GM21717 (cell line): Measurements from ENCODE around the gene LIMS4.
"Not testable (repeated sequence)": the region's sequence is repeated elsewhere in the genome, so short reads cannot be mapped to it uniquely, and the experiment has no call there.

Experiments used
- ATAC-seq: cut with Tn5 transposase; IDR thresholded peaks from one replicate; pipeline ENCODE4 v1.9.1; 2021; ENCODE audit warnings: mild to moderate bottlenecking, moderate library complexity; ENCODE audit not compliant: unreplicated experiment

LIMS4 gene

GRCh38 chr2:110450951-110451350, 21.7 kb downstream of the LIMS4 start:
- ATAC-seq, result not testable (repeated sequence)

- ATAC-seq, result not testable (repeated sequence)
Observed at GRCh38 chr2:110449127-110449947, 23.3 kb downstream of the LIMS4 start.

GRCh38 chr2:110446644-110447043, 26.0 kb downstream of the LIMS4 start:
- not testable (repeated sequence) for ATAC-seq

GRCh38 chr2:110443305-110444005, 29.2 kb downstream of the LIMS4 start:
- ATAC-seq, result not testable (repeated sequence)

- ATAC-seq, result not testable (repeated sequence)
Observed at GRCh38 chr2:110441905-110442304, 30.7 kb downstream of the LIMS4 start.

DNA sequence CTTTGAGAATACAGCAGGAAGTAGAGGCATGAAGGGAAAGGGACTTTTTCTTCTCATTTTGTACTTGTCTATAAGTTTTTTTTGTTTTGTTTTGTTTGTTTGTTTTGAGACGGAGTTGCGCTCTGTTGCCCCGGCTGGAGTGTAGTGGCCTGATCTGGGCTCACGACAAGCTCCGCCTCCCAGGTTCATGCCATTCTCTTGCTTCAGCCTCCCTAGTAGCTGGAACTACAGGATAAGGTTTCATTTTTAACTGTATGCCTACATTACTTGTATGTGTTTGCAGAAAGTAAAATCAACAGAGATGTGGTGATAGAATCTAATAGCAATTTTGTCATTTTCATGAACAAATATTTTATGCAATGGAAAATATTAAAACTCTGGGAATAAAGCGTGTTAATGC, 38.1 kb downstream of the LIMS4 start:
- ATAC-seq, result not testable (repeated sequence)

- not testable (repeated sequence) for ATAC-seq
Observed at GRCh38 chr2:110425725-110426124, 46.9 kb downstream of the LIMS4 start.

- ATAC-seq, result not testable (repeated sequence)
Observed at GRCh38 chr2:110424421-110424820, 48.2 kb downstream of the LIMS4 start.

GRCh38 chr2:110423574-110423962, 49.0 kb downstream of the LIMS4 start:
- ATAC-seq, result not testable (repeated sequence)

DNA sequence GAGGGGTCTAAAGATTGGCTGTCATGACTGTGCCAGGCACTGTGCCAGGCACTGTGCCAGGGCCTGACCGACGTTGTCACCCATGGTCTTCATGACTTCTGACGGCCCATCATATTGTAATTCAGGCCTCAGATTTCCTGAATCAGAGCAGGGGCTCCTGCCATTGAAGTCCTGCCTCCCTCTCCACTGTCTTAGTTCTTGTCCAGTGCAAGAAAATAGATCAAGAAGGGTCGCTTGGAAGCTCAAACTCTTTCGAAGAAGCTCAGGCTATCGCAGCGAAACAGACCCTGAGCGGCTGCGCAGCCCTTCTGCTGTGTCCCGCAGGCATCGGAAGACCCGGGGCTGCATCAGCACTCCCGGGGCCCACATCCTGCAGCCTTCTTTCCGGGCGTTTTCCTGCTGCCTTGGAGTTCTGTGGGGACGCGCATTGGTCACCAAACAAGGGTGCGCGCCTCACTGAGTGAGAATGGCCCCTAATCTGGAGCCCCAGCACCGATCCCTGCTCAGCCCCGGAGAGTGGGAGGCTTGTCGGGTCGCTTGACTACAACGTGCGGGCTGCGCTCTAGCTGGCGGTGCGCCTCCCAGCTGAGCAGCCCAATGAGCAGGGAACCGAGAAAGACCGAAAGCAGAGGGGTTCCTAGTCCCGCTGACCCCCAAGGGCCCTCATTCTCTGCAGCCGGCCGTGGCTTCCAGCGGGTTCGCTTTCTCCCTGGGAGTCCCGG, 49.6 kb downstream of the LIMS4 start:
- not testable (repeated sequence) for ATAC-seq

DNA sequence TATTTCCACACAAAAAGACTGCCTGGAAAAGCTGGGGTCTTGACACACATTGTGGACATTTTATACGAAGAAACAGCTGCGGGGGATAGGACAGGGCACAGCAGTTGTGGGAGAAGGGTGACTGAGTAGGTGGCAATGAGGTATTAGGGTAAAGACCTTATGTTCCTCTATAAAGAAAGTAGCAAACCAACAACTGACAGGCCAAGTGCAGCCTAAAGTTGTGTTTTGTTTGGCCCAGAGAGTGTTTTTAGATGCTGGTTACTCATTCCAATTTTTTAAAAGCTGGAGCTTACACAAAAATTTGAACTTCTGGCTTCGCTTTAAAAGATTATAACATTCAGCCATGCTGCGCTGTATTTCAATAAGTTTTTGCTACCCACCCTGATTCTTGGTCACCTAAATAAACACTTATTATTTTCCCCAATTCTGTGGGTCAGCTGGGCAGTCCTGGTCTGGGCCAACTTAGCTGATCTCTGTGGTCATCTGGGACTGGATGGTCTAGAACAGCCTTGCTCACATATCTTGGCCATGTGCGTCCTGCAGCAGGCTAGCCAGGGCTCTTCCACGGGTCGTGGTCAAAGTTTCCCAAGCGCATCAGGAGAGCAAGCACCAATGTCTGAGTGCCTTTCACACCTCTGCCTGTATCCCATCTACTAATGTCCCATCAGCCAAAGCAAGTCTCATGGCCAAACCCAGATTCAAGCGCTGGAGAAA, 51.8 kb downstream of the LIMS4 start:
- ATAC-seq, result not testable (repeated sequence)

DNA sequence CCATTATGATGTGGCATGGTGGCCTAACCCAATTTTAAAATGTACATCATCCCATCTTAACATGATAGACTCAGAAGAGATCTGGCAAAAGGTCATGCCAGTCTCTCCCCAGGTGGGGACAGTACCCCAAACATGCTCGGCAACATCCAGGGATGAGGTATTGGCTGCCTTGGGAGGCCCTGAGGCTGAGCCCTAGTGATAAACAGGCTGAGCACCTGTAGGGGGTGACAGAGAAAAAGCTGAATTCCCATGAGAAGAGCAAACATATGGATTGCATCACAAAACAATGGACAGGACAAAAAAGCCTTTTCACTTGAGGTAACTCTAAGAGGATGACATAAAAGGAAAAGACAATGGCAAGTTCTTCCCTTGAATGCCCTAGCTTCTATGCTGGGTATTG, 65.5 kb downstream of the LIMS4 start:
- not testable (repeated sequence) for ATAC-seq

DNA sequence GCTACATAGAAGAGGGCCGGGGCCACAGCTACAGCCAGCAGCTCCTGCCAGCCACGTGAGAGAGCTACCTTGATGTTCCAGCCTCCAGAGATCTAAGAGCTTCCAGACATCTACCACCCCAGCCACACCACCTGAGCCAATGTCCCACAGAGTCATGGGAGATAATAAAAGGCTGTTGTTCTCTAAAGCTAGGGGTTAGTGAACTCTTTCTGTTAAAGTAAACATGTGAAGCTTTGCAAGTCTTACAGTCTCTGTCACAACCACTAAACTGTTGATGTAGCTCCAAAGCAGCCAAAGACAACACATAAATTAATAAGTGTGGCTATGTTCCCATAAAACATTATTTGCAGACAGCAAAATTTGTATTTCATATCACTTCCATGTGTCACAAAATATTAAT, 67.6 kb downstream of the LIMS4 start:
- ATAC-seq, result not testable (repeated sequence)

- not testable (repeated sequence) for ATAC-seq
Observed at GRCh38 chr2:110404246-110404645, 68.4 kb downstream of the LIMS4 start.

DNA sequence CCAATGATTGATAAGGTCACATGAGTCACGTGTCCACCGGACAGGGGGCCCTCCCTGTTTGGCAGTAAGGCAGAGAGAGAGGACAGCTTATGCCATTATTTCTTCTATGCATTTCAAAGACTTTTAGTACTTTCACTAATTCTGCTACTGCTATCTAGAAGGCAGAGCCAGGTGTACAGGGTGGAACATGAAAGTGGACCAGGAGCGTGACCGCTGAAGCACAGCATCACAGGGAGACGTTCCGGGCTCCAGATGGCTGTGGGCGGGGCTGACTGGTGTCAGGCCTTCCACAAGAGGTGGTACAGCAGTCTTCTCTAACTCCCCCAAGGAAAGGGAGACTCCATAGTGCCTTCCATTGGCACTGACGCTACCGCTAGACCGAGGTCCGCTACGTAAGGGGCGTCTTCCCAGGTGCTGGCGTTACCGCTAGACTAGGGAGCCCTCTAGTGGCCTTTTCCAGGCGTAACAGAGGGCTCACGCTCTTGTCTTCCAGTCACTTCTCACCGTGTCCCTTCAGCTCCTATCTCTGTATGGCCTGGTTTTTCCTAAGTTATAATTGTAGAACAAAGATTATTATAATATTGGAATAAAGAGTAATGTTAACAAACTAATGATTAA, 71.5 kb downstream of the LIMS4 start:
- not testable (repeated sequence) for ATAC-seq

DNA sequence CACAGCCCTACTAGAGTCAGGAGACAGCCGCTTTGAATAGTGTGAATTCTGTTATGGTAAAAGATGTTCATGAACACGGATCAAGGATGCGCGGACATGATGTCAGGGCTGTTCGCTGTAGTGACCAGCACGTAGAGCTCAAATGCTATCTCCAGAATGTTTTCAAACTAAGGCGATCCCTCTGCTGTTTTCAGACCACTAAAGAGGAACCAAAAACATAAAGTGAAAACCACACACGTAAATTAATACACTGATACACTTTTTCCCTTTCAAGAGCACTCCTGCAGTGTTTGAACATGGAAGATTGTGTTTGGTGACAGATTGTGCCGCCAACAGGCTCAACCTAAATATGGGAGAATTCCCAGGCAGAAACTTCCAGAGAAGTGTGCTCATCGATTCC, 73.2 kb downstream of the LIMS4 start:
- ATAC-seq, result not testable (repeated sequence)

DNA sequence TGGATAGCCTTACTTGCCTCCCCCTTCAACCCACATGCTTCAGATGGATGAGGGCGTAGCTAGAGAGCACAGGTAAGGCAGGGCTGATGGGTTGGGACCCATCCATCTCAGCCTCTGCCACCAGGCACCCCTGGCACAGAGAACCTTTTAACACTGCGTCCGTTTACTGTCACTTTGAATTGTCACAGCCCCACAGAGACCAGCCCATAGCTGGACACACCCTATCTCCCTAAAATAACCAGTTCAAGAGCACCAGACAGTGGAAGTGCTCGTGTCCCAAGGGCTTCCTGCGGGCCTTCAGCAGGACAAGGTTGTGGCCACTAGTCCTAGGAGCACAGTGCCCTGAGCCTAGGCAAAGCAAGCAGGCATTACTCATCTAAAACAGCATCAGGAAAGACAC, 76.6 kb downstream of the LIMS4 start:
- not testable (repeated sequence) for ATAC-seq
